H1 (cell line): ENCODE data around the gene CSF1. TPM values are rescaled to one million over a fixed set of nuclear protein-coding genes. Genes with fewer than 3 reads are reported as not detected.

Experiments used
- CHD7 ChIP-seq: fragments of 300-600 bp; sonication (generic); IDR thresholded peaks from 2 replicates; pipeline ENCODE4 v1.7.1; 2012; ENCODE audit warnings: low read length, moderate library complexity, mild to moderate bottlenecking, inconsistent platforms; ENCODE audit not compliant: insufficient replicate concordance
- TCF12 ChIP-seq: IDR thresholded peaks from 2 replicates; pipeline ENCODE4 v1.6.1; 2011; ENCODE audit warnings: low read depth, mild to moderate bottlenecking, low read length
- polyA plus RNA-seq, 7 experiments: library from polyadenylated mRNA; depleted of rRNA in 3 of 7; stranded (reverse) in 5 of 7; unstranded in 2 of 7; fragments of >200 nt in 5 of 7; fragments of 200-250 nt in 2 of 7; gene quantifications; 1 replicate in 5 of 7; 2 replicates in 1 of 7; 4 replicates in 1 of 7; pipeline versions ENCODE4 v1.2.1 to v1.2.3, GENCODE V29; 2011 to 2013; ENCODE audit warnings: missing spikeins in 2 of 7, mixed read lengths in 2 of 7
- total RNA-seq: library from RNA; stranded (reverse); fragmentation: NEBNext Ultra II Directional; extraction: Animal tissue kit (Norgen Biotek cat#: 25700); gene quantifications from 2 replicates; pipeline ENCODE4 v1.2.1, GENCODE V29; 2021

CSF1 gene
- total and polyA plus RNA-seq, 2 of the 8 experiments (the other 6 are each of a cell fraction or from before 2014, with no cell fraction given): 3.3 to 5.4 TPM

- TF ChIP-seq CHD7 (no peak), TCF12 (no peak)
Measured at GRCh38 chr1:109975718-109976117, 65.1 kb downstream of the CSF1 start (continued).
